Suprapubic skin (tissue), 4 donors: Measurements from ENCODE around the gene CD209. TPM values are rescaled to one million over a fixed set of nuclear protein-coding genes. Genes with fewer than 3 reads are reported as not detected.

ENCODE experiments used
- DNase-seq, 2 donors: peaks; one replicate each; pipeline ENCODE4 v3.0.0-alpha.2; 2019; ENCODE audit warnings: low spot score in 2 of 2
- H3K27ac ChIP-seq: fragments of 200-600 bp; sonication (generic); one replicate; pipeline ENCODE4 v1.5.1; 2019
- H3K27me3 ChIP-seq: fragments of 200-600 bp; sonication (generic); one replicate; pipeline ENCODE4 v1.5.1; 2019
- H3K36me3 ChIP-seq: fragments of 200-600 bp; sonication (generic); one replicate; pipeline ENCODE4 v1.5.1; 2019
- H3K4me1 ChIP-seq: fragments of 200-600 bp; sonication (generic); one replicate; pipeline ENCODE4 v1.5.1; 2019
- H3K4me3 ChIP-seq: fragments of 200-600 bp; sonication (generic); one replicate; pipeline ENCODE4 v1.5.1; 2019; ENCODE audit warnings: mild to moderate bottlenecking
- H3K9me3 ChIP-seq: fragments of 200-600 bp; sonication (generic); one replicate; pipeline ENCODE4 v1.5.1; 2019
- EP300 ChIP-seq: sonication (generic); formaldehyde crosslinking; IDR thresholded peaks from one replicate; pipeline ENCODE4 v1.6.1; 2017; ENCODE audit warnings: antibody characterized with exemption
- POLR2A ChIP-seq, 2 donors: fragments of 450-650 bp; IDR thresholded peaks; one replicate each; pipeline ENCODE4 v1.6.1; 2017; ENCODE audit warnings: antibody characterized with exemption in 2 of 2, mild to moderate bottlenecking in 2 of 2, moderate library complexity in 2 of 2
- POLR2AphosphoS5 ChIP-seq, 3 donors: sonication (generic); formaldehyde crosslinking; IDR thresholded peaks; one replicate each; pipeline ENCODE4 v1.6.1; 2017; ENCODE audit warnings: antibody characterized with exemption in 3 of 3
- WGBS: methylation state at CpG from one replicate; pipeline ENCODE4 v1.1.5; 2018; 5-methylcytosine and 5-hydroxymethylcytosine counted together
- total RNA-seq, 4 donors: library from RNA; depleted of rRNA; stranded (reverse); fragments of >200 nt; gene quantifications; one replicate each; pipeline ENCODE4 v1.1.0, GENCODE V29; 2016
- TF ChIP-seq, protein P1 (sequence below), 2 donors: fragments of 200-600 bp in 1 of 2; fragments of 450-650 bp in 1 of 2; sonication (generic) in 1 of 2; IDR thresholded peaks; one replicate each; pipeline ENCODE4 v1.5.1; 2016 to 2019; ENCODE audit warnings: antibody characterized with exemption in 2 of 2, mild to moderate bottlenecking in 1 of 2, moderate library complexity in 1 of 2

CD209 gene
- total RNA-seq, 4 donors from 2014 or later, result 0.16 to 1.6 (median 0.50) TPM

DNA sequence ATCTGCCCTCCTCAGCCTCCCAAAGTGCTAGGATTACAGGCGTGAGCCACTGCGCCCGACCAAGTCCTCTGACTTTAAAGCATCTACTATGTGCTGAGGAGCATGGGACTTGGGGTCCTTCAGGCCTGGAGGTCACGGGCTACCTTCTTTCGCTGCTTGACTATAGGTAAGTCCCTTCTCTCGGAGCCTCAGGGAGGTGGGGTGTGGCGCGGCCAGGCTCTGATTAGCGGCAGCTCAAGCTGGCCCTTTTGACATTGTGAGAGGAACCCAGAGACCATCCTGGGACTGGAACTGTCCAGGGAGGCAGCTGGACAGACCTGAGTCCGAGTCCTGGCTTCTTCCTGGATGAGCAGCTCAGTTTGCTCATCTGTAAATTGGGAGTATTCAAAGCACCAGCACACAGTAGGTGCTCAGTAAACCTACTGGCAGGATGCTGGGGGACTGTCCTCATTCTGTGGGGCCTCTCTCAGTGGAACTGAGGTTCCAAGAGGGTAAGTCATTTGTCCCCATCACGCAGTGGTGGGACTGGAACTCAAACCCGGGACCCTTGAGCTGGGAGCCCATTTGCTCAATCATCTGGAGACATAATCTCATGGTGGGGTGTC, 46.2 kb downstream of the CD209 start:
- peaks cover 53% of the 10 kb centered on the region for H3K27me3 ChIP-seq

DNA sequence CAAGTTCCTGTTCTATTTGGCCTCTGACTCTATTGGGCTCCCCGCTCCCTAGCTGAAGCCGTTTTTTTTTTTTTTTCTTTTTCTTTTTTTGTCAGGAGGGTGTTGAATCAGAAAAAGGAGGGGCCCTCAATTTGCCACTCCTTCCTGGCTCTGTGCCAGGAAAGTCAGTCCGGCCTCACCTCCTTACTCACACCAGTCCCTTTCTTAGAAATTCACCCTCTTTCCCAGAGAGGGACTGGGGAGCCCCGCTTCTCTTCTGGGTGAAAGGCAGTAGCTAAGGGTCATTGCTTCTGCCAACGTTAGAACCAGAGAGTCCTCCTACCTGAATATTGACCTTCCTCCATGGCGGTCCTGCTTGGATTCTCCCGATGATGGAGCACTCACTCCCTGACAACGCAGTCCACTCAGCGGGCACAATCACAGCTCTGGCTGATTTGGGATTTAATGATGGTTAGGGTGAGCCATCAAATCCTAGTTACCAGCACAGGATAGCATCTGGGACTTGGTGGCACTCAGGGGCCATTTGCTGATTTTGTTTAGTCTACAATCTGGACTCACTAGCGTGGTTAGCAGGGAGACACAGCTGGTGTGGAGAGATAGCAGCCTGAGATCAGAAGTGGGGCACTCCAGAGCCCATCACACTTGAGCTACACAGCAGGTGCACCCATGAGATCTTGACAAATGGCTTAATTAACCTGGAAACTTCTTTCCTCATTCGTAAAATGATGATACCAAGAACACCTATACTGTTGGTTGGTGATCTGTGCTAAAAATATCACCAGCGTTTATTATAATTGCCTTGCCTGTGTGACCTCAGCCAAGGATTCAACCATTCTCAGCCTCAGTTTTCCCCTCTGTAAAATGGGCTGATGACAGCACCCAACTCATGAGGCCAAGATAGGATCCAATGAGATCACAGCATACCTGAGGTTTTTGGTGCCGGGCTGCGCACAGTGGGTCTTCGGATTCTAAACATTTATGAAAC, 47.6 kb downstream of the CD209 start:
- Histone ChIP-seq H3K27me3 (peaks cover 54% of the 10 kb centered on the region), H3K4me3 (no peak overlapping the region), H3K9me3 (no peaks in the 10 kb centered on the region), H3K27ac (no peak overlapping the region), H3K4me1 (no peaks in the 10 kb centered on the region), H3K36me3 (no peaks in the 10 kb centered on the region)
- DNase-seq, result no peak
- WGBS, result 57% methylated on average over 15 of the region's 15 CpGs
- no peak for TF ChIP-seq POLR2A (IDR thresholded peaks at IDR 0.05)
- TF ChIP-seq, protein P1, sequence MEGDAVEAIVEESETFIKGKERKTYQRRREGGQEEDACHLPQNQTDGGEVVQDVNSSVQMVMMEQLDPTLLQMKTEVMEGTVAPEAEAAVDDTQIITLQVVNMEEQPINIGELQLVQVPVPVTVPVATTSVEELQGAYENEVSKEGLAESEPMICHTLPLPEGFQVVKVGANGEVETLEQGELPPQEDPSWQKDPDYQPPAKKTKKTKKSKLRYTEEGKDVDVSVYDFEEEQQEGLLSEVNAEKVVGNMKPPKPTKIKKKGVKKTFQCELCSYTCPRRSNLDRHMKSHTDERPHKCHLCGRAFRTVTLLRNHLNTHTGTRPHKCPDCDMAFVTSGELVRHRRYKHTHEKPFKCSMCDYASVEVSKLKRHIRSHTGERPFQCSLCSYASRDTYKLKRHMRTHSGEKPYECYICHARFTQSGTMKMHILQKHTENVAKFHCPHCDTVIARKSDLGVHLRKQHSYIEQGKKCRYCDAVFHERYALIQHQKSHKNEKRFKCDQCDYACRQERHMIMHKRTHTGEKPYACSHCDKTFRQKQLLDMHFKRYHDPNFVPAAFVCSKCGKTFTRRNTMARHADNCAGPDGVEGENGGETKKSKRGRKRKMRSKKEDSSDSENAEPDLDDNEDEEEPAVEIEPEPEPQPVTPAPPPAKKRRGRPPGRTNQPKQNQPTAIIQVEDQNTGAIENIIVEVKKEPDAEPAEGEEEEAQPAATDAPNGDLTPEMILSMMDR (IDR thresholded peaks at IDR 0.05), result no peak
- TF ChIP-seq EP300, result no peak
- no peak for TF ChIP-seq POLR2AphosphoS5 (IDR thresholded peaks at IDR 0.05)

More for the DNA sequence above, 46.2 kb downstream of the CD209 start:
- 100% methylated on average over 1 of the region's 12 CpGs for WGBS
- no peak for DNase-seq
- H3K9me3 ChIP-seq, result no peaks in the 10 kb centered on the region
- no peak overlapping the region for H3K4me3 ChIP-seq
- peaks cover under 1% of the 10 kb centered on the region for H3K4me1 ChIP-seq
- H3K36me3 ChIP-seq, result no peaks in the 10 kb centered on the region
- TF ChIP-seq POLR2AphosphoS5 (IDR thresholded peaks at IDR 0.05), result no peak
- no peak for TF ChIP-seq POLR2A (IDR thresholded peaks at IDR 0.05)
- TF ChIP-seq, protein P1 (IDR thresholded peaks at IDR 0.05), result no peak
- TF ChIP-seq EP300, result no peak
- H3K27ac ChIP-seq, result no peak overlapping the region

DNA sequence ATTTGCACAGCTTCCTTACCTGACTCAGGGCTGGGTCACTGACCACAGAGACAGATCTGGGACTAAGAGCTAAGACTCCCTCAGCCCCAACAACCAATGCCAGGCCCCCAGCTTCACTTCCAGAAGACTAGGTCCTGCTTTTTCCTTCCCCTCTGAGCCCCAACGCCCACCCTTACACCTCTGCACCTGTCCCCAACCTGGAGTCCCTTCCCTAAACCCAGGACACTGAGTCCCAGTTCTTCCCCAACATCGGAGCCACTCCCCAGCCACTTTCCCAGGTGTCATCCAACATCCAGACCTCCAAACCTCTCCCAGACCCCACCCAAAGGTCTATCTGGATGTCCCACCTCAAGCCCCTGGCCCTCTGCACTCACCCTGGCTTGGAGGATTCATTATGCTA, 48.3 kb downstream of the CD209 start:
- Histone ChIP-seq H3K27ac (no peak overlapping the region), H3K27me3 (peaks cover 50% of the 10 kb centered on the region), H3K9me3 (no peaks in the 10 kb centered on the region), H3K36me3 (no peaks in the 10 kb centered on the region), H3K4me3 (no peak overlapping the region), H3K4me1 (no peaks in the 10 kb centered on the region)
- 12% methylated on average over 2 of the region's 2 CpGs for WGBS
- no peak for DNase-seq
- TF ChIP-seq POLR2AphosphoS5 (IDR thresholded peaks at IDR 0.05) (no peak), POLR2A (IDR thresholded peaks at IDR 0.05) (no peak)

DNA sequence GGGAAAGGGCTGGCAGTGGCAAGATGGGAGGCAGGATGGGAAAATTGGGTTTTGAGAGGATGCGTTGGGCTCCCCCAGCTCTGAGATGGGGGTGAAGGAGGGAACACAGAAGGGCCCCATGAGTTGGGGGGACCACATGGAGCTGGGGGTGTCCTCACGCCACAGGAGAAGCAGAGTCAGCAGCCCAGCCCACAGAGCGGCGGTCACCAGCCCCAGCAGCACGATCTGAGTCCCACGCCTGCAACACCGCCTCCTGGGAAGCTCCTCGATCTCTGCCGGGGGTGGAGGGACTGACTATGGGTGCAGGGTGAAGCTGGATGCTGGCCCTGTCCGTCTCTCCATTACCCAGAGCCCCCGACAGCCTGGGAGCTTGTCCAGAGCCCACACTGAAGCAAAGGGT, 48.8 kb downstream of the CD209 start:
- H3K36me3 ChIP-seq, result no peaks in the 10 kb centered on the region
- H3K4me3 ChIP-seq, result no peak overlapping the region
- WGBS, result 15% methylated on average over 9 of the region's 11 CpGs
- DNase-seq, result no peak
- no peaks in the 10 kb centered on the region for H3K9me3 ChIP-seq
- no peak for TF ChIP-seq POLR2A (IDR thresholded peaks at IDR 0.05)
- TF ChIP-seq EP300, result no peak
- TF ChIP-seq, protein P1 (IDR thresholded peaks at IDR 0.05), result no peak
- TF ChIP-seq POLR2AphosphoS5 (IDR thresholded peaks at IDR 0.05), result no peak
- peaks cover 49% of the 10 kb centered on the region for H3K27me3 ChIP-seq
- no peaks in the 10 kb centered on the region for H3K4me1 ChIP-seq
- H3K27ac ChIP-seq, result no peak overlapping the region

DNA sequence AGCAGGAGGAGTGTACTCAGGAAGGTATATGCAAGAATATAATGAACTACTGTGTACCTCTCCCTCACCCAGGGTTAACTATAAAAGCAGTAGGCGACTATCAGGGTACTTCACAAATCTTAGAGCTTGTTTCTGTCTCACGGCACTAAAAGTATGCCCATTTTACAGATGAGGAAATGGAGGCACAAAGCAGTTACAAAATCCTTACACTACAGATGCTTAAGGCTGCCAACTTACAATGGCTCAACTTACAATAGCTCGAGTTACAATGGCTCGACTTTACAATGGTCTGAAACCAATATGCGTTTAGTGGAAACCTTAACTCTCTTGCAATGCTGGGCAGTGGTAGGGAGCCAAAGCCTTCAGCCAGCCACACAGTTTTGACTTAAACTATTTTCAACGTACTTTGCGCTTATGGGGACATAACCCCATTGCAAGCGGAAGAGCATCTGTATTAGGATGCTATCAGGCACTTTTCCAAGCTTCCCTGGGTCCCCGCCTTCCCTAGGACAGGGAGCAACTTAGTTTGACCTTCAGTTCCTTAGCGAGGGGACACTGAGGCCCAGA, 49.5 kb downstream of the CD209 start:
- no peak overlapping the region for H3K4me3 ChIP-seq
- no peak overlapping the region for H3K27ac ChIP-seq
- WGBS, result 83% methylated on average over 10 of the region's 10 CpGs
- H3K4me1 ChIP-seq, result no peaks in the 10 kb centered on the region
- TF ChIP-seq POLR2A (IDR thresholded peaks at IDR 0.05) (no peak), EP300 (no peak), POLR2AphosphoS5 (IDR thresholded peaks at IDR 0.05) (no peak)
- TF ChIP-seq, protein P1 (IDR thresholded peaks at IDR 0.05), result no peak
- peaks cover 45% of the 10 kb centered on the region for H3K27me3 ChIP-seq
- no peaks in the 10 kb centered on the region for H3K9me3 ChIP-seq
- H3K36me3 ChIP-seq, result no peaks in the 10 kb centered on the region
- no peak for DNase-seq
